Calu3 (cell line): Measurements from ENCODE around the gene WARS2. TPM values are rescaled to one million over a fixed set of nuclear protein-coding genes. Genes with fewer than 3 reads are reported as not detected.

Experiments used
- BruUV-seq: library from RNA; stranded (reverse); fragments of 400-500 nt; replicated peaks from 2 replicates; lab custom pipeline; 2021; lab: Mats Ljungman, UMichigan
- CTCF ChIA-PET: fragments of 300-600 bp; sonication (Branson Sonifier 250); formaldehyde crosslinking; loops from one replicate; lab custom pipeline; 2022; ENCODE audit warnings: antibody characterized with exemption; lab: Charles Lee
- DNase-seq: peaks from one replicate; pipeline ENCODE4 v3.0.0; 2022
- H3K27ac Mint-ChIP-seq: one replicate; pipeline ENCODE4 v1.8.0; 2022; ENCODE audit warnings: mixed read lengths; ENCODE audit not compliant: unreplicated experiment
- H3K27me3 Mint-ChIP-seq: one replicate; pipeline ENCODE4 v1.8.0; 2022; ENCODE audit warnings: mixed read lengths; ENCODE audit not compliant: unreplicated experiment
- H3K36me3 Mint-ChIP-seq: one replicate; pipeline ENCODE4 v1.8.0; 2022; ENCODE audit warnings: mild to moderate bottlenecking, moderate library complexity, mixed read lengths; ENCODE audit not compliant: insufficient read depth, unreplicated experiment
- H3K4me1 Mint-ChIP-seq: one replicate; pipeline ENCODE4 v1.8.0; 2022; ENCODE audit warnings: mild to moderate bottlenecking, low read depth, mixed read lengths; ENCODE audit not compliant: unreplicated experiment
- H3K4me3 Mint-ChIP-seq: one replicate; pipeline ENCODE4 v1.8.0; 2022; ENCODE audit warnings: mild to moderate bottlenecking, low read depth, moderate library complexity, mixed read lengths; ENCODE audit not compliant: unreplicated experiment
- H3K9me3 Mint-ChIP-seq: one replicate; pipeline ENCODE4 v1.8.0; 2022; ENCODE audit warnings: low read depth, mixed read lengths; ENCODE audit not compliant: unreplicated experiment
- intact Hi-C: fragments of 100-400 bp; cut with micrococcal nuclease; formaldehyde crosslinking; loops from one replicate; pipeline ENCODE4 v1.10.0; 2022; ENCODE audit not compliant: unreplicated experiment
- total RNA-seq: library from RNA; stranded (reverse); gene quantifications from 2 replicates; pipeline ENCODE4 v1.2.3, GENCODE V29; 2022
- TF ChIP-seq, protein P1 (sequence below): fragments of 200-600 bp; IDR thresholded peaks from one replicate; pipeline ENCODE4 v1.8.0; 2022; ENCODE audit warnings: antibody characterized with exemption; ENCODE audit not compliant: unreplicated experiment

The WARS2 gene
- total RNA-seq, 1 experiment from 2014 or later: 7.8 TPM

GRCh38 chr1:119141020-119141424 is 569 bp upstream of the WARS2 start:
- Mint-ChIP-seq H3K4me3 (no peak overlapping the region), H3K27me3 (no peaks in the 10 kb centered on the region), H3K9me3 (no peaks in the 10 kb centered on the region), H3K27ac (no peak overlapping the region), H3K4me1 (peaks cover 10% of the 10 kb centered on the region), H3K36me3 (no peaks in the 10 kb centered on the region)
- CTCF ChIA-PET: interaction anchor here (0.6 kb wide), 1 partner anchor 125 kb away, joined by 3 read pairs; no protein-coding TSS in a partner anchor
- no TSS peak for BruUV-seq
- DNase-seq: peak; percentile 53
- intact Hi-C loops: loop anchor here (5.0 kb wide), 1 partner anchor 136 kb away; no protein-coding TSS in a partner anchor
- TF ChIP-seq, protein P1, sequence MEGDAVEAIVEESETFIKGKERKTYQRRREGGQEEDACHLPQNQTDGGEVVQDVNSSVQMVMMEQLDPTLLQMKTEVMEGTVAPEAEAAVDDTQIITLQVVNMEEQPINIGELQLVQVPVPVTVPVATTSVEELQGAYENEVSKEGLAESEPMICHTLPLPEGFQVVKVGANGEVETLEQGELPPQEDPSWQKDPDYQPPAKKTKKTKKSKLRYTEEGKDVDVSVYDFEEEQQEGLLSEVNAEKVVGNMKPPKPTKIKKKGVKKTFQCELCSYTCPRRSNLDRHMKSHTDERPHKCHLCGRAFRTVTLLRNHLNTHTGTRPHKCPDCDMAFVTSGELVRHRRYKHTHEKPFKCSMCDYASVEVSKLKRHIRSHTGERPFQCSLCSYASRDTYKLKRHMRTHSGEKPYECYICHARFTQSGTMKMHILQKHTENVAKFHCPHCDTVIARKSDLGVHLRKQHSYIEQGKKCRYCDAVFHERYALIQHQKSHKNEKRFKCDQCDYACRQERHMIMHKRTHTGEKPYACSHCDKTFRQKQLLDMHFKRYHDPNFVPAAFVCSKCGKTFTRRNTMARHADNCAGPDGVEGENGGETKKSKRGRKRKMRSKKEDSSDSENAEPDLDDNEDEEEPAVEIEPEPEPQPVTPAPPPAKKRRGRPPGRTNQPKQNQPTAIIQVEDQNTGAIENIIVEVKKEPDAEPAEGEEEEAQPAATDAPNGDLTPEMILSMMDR: peak; percentile 11

GRCh38 chr1:119139857-119140176 is 636 bp downstream of the WARS2 start:
- TF ChIP-seq, protein P1: no peak
- H3K4me3 Mint-ChIP-seq: no peak overlapping the region
- peaks cover 5% of the 10 kb centered on the region for H3K36me3 Mint-ChIP-seq
- no TSS peak for BruUV-seq
- peaks cover 10% of the 10 kb centered on the region for H3K4me1 Mint-ChIP-seq
- no peak overlapping the region for H3K27ac Mint-ChIP-seq
- intact Hi-C loops: loop anchor here (5.0 kb wide), 1 partner anchor 137 kb away; no protein-coding TSS in a partner anchor
- H3K9me3 Mint-ChIP-seq: no peaks in the 10 kb centered on the region
- H3K27me3 Mint-ChIP-seq: no peaks in the 10 kb centered on the region
- CTCF ChIA-PET: no interaction called here
- DNase-seq: no peak

DNA sequence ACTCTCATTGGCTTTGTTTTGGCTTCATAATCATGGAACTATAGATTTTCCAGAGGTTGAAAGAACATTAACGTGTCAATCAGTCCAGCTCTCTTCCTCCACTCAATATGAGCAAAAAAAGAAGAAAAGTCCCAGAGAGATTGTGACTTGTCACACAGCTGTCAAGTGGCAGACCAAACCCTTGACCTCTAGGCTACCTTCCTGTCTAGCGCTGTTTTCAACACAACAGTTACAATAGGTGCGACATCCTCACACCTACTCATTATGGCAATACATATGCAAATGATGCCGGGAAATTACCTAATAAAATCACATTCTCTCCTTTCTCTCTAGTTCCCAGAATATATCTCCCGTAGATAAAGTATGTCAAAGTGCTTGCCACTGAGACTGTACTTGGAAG is 1.1 kb downstream of the WARS2 start:
- Mint-ChIP-seq H3K4me1 (peaks cover 11% of the 10 kb centered on the region), H3K36me3 (peaks cover 5% of the 10 kb centered on the region), H3K4me3 (no peak overlapping the region), H3K27ac (no peak overlapping the region), H3K9me3 (no peaks in the 10 kb centered on the region), H3K27me3 (no peaks in the 10 kb centered on the region)
- TF ChIP-seq, protein P1: no peak
- CTCF ChIA-PET: no interaction called here
- intact Hi-C loops: no loop called here
- no peak for DNase-seq
- BruUV-seq: TSS peak; percentile 52

- H3K27ac Mint-ChIP-seq: no peak overlapping the region
Measured at GRCh38 chr1:119136401-119136800, 4.1 kb downstream of the WARS2 start.

More at GRCh38 chr1:119136401-119136800, 4.1 kb downstream of the WARS2 start:
- TF ChIP-seq, protein P1: no peak
- no peak overlapping the region for H3K4me3 Mint-ChIP-seq
- CTCF ChIA-PET: no interaction called here
- no TSS peak for BruUV-seq
- intact Hi-C loops: no loop called here
- peaks cover 8% of the 10 kb centered on the region for H3K4me1 Mint-ChIP-seq
- no peak for DNase-seq
- no peaks in the 10 kb centered on the region for H3K9me3 Mint-ChIP-seq
- peaks cover 5% of the 10 kb centered on the region for H3K36me3 Mint-ChIP-seq
- H3K27me3 Mint-ChIP-seq: no peaks in the 10 kb centered on the region
